Left lung (tissue), 10 donors: ENCODE measurements around the gene OVAAL. TPM values are rescaled to one million over a fixed set of nuclear protein-coding genes. Genes with fewer than 3 reads are reported as not detected.
A peak's percentile ranks its signal among the peaks of the same experiment; 100 is the strongest.

Experiments used
- ATAC-seq: fragments of 200-7000 bp; cut with Tn5 transposase; one replicate; pipeline ENCODE4 v1.9.1; 2020; ENCODE audit warnings: moderate library complexity
- DNase-seq, 4 donors: peaks; one replicate each; pipeline ENCODE4 v3.0.0-alpha.2; 2013 to 2020
- H3K27ac ChIP-seq, 2 donors: fragments of 200-600 bp; sonication (generic) in 1 of 2; one replicate each; pipeline versions ENCODE4 v1.5.0 to v1.8.0; 2020 to 2021
- H3K27me3 ChIP-seq, 2 donors: fragments of 200-600 bp; sonication (generic) in 1 of 2; one replicate each; pipeline versions ENCODE4 v1.5.0 to v1.8.0; 2020 to 2021
- H3K36me3 ChIP-seq, 2 donors: fragments of 200-600 bp; sonication (generic) in 1 of 2; one replicate each; pipeline versions ENCODE4 v1.5.0 to v1.8.0; 2020 to 2021
- H3K4me1 ChIP-seq, 2 donors: fragments of 200-600 bp; one replicate each; pipeline ENCODE4 v1.8.0; 2021
- H3K4me3 ChIP-seq, 2 donors: fragments of 200-600 bp; sonication (generic) in 1 of 2; one replicate each; pipeline versions ENCODE4 v1.5.0 to v1.8.0; 2020 to 2021; ENCODE audit warnings: mild to moderate bottlenecking in 1 of 2
- H3K9me3 ChIP-seq, 2 donors: fragments of 200-600 bp; sonication (generic) in 1 of 2; one replicate each; pipeline versions ENCODE4 v1.5.0 to v1.8.0; 2020 to 2021
- intact Hi-C, 2 donors: fragments of 100-400 bp; cut with DNase I; formaldehyde crosslinking; loops; one replicate each; pipeline versions ENCODE4 v1.11.2 to v1.14.2; 2022
- polyA plus RNA-seq, 6 donors: library from polyadenylated mRNA; unstranded; fragments of 120-200 nt; gene quantifications; one replicate each; pipeline ENCODE4 v1.2.1, GENCODE V29; 2013; ENCODE audit not compliant: insufficient read length in 6 of 6
- total RNA-seq, 2 donors: library from RNA; stranded (reverse); fragmentation: NEBNext Ultra II Directional; extraction: Animal tissue kit (Norgen Biotek cat#: 25700); gene quantifications; one replicate each; pipeline ENCODE4 v1.2.1, GENCODE V29; 2021
- TF ChIP-seq, protein P1 (sequence below), 2 donors: fragments of 200-600 bp; sonication (generic) in 1 of 2; IDR thresholded peaks; one replicate each; pipeline versions ENCODE4 v1.5.0 to v1.8.0; 2021; ENCODE audit warnings: antibody characterized with exemption in 2 of 2
- donor health status: DM: no; HTN: yes; CAD: no.
- donor health status: DM: no; HTN: no; CAD: no.

OVAAL gene
- total and polyA plus RNA-seq, 8 donors, result not detected

DNA sequence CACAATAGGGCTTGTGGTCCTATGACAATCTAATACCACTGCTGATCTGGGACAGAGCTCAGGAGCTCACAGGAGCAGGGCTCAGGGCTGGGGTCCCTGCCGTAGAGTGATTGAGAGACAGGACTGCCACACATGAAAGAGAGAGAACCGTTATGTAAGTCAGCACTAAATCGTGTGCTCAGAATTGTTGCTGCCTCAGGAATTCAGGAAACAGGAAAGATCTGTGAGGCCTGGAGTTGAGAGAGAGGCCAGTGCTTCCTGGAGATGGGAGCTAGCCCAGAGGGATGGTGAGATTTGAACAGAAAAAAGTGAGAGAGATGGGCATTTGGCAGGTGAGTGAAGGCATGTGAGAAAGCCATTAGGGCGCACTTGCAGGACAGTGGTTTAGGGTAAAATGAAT lies 38.9 kb upstream of the OVAAL start:
- Histone ChIP-seq H3K27ac (peak overlapping the region in 1 of 2 donors; percentile 16), H3K27me3 (no peaks in the 10 kb centered on the region), H3K9me3 (no peaks in the 10 kb centered on the region), H3K4me3 (no peak overlapping the region), H3K36me3 (no peaks in the 10 kb centered on the region), H3K4me1 (peaks cover 0 to 13% of the 10 kb centered on the region in 2 donors)
- DNase-seq (no peak), ATAC-seq (no peak)
- TF ChIP-seq, protein P1, sequence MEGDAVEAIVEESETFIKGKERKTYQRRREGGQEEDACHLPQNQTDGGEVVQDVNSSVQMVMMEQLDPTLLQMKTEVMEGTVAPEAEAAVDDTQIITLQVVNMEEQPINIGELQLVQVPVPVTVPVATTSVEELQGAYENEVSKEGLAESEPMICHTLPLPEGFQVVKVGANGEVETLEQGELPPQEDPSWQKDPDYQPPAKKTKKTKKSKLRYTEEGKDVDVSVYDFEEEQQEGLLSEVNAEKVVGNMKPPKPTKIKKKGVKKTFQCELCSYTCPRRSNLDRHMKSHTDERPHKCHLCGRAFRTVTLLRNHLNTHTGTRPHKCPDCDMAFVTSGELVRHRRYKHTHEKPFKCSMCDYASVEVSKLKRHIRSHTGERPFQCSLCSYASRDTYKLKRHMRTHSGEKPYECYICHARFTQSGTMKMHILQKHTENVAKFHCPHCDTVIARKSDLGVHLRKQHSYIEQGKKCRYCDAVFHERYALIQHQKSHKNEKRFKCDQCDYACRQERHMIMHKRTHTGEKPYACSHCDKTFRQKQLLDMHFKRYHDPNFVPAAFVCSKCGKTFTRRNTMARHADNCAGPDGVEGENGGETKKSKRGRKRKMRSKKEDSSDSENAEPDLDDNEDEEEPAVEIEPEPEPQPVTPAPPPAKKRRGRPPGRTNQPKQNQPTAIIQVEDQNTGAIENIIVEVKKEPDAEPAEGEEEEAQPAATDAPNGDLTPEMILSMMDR (IDR thresholded peaks at IDR 0.05), result no peak
- intact Hi-C loops, result loop anchor here (5.0 to 10.0 kb wide), 2 partner anchors 335 to 342 kb away; no protein-coding TSS in a partner anchor

DNA sequence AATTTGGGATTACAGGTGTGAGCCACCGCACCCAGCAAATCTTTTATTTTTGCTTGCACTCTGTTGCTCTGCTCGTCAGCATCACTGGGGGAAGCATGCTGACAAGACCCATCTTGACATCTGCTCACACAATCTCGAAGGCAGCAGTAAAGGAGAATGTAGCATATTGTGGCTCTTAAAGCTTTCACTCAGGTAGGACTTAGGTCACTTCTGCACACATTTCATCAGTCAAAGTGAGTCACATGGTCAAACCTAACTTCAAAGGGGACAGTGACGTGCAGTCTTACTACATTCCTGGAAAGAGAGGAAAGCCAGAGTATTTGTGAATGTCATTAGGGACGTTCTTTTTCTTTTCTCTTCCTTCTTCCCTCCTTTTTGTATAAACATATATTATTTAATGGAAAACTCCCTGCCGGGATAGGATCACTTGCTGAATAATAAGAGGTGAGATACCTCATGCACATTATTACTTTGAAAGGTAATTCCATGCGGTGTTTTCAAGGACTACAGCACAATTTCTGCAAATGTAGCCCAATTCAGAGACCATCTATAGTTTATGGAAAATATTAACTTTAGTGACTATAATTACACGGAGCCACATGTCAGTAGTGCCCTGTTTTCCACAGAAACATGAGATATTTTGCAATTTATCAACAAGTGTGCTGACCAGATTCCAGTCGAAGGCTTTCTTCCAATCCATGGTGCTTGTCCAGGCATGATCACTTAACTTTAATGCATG lies 37.1 kb upstream of the OVAAL start:
- no peaks in the 10 kb centered on the region for H3K36me3 ChIP-seq
- no peak overlapping the region for H3K4me3 ChIP-seq
- no peaks in the 10 kb centered on the region for H3K27me3 ChIP-seq
- H3K9me3 ChIP-seq, result no peaks in the 10 kb centered on the region
- DNase-seq (peak in 1 of 4 donors; percentile 28), ATAC-seq (peak; percentile 88)
- TF ChIP-seq, protein P1 (IDR thresholded peaks at IDR 0.05), result no peak
- intact Hi-C loops, result no loop called here
- peak overlapping the region; percentile 14 to 21 for H3K27ac ChIP-seq
- H3K4me1 ChIP-seq, result peaks cover 0 to 10% of the 10 kb centered on the region in 2 donors

DNA sequence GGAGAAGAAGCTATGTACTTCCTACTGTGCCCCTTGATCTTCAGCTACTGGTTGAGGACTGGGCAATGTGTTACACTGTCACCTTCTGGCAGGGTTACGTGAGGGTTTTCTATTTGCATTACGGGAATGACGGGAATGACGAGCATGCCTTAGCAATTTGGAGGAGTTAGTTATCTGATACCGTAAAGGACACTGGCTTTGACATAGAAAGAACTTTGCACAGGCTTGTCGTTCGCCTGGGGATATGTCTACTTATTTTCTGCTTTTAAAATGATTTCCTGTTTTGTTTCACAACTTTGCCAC lies 36.6 kb upstream of the OVAAL start:
- Histone ChIP-seq H3K4me3 (no peak overlapping the region), H3K27me3 (no peaks in the 10 kb centered on the region), H3K36me3 (no peaks in the 10 kb centered on the region), H3K9me3 (no peaks in the 10 kb centered on the region), H3K4me1 (peaks cover 0 to 8% of the 10 kb centered on the region in 2 donors), H3K27ac (peak overlapping the region; percentile 14 to 21)
- TF ChIP-seq, protein P1 (IDR thresholded peaks at IDR 0.05), result no peak
- intact Hi-C loops, result no loop called here
- ATAC-seq (peak; percentile 56), DNase-seq (no peak)

DNA sequence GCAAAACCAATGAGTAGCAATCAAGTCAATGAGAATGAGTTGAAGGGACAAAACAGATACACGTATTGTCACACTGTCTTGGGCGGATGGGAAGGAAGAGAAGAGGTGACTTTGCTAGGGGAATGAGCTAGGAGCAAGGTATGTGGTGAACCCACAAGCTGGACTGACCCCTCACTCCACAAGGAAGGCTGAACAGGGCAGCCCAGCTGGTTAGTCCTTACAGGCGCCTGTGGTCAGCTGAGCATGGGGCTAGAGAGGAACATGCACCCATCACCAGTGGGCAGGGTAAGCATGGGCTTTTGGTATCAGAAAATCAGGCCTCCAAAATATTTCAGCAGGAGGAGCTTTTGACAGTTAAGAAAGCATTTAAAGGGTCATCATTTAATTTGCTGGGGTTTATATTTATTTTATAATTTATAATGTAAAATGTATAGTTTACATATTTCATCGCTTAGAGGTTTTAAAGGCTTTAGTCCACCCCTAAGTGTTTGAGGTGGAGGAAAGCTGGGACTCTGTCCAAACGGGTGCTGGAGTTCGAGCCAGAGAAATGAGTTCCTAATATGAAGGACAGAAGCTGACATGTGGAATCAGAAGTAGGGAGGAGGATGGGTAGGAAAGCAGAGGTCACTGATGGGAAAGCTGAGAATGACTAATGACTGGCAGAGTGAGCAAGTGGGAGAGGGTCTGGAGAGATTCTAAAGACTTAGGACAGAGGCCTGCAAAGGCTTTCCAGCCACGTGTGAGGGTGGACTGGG lies 34.4 kb upstream of the OVAAL start:
- no peak overlapping the region for H3K4me3 ChIP-seq
- H3K27ac ChIP-seq, result no peak overlapping the region
- TF ChIP-seq, protein P1 (IDR thresholded peaks at IDR 0.05), result no peak
- H3K9me3 ChIP-seq, result no peaks in the 10 kb centered on the region
- ATAC-seq, result no peak
- H3K4me1 ChIP-seq, result peaks cover 2 to 13% of the 10 kb centered on the region in 2 donors
- no peaks in the 10 kb centered on the region for H3K36me3 ChIP-seq
- no peak for DNase-seq
- no peaks in the 10 kb centered on the region for H3K27me3 ChIP-seq
- intact Hi-C loops, result no loop called here
